Activated CD4-positive, alpha-beta T cell treated with anti-CD3 and anti-CD28 coated beads for 36 hours (primary cell): Measurements from ENCODE around the gene WRAP53. TPM values are rescaled to one million over a fixed set of nuclear protein-coding genes. Genes with fewer than 3 reads are reported as not detected.
A peak's percentile ranks its signal among the peaks of the same experiment; 100 is the strongest.

Experiments used
- ATAC-seq: fragments of 200-7000 bp; cut with Tn5 transposase; one replicate; pipeline ENCODE4 v1.10.0; 2021; ENCODE audit warnings: mild to moderate bottlenecking, moderate library complexity
- CTCF ChIA-PET: fragments of 350-600 bp; sonication (Branson Sonifier 250); formaldehyde crosslinking; loops from one replicate; lab custom pipeline; 2021; ENCODE audit warnings: antibody characterized with exemption; lab: Charles Lee
- POLR2A ChIA-PET: fragments of 350-600 bp; sonication (Branson Sonifier 250); formaldehyde crosslinking; loops from one replicate; lab custom pipeline; 2021; ENCODE audit warnings: antibody characterized with exemption, inconsistent platforms; lab: Charles Lee
- DNase-seq: peaks from one replicate; pipeline ENCODE4 v3.0.0-alpha.2; 2020
- H3K27ac Mint-ChIP-seq: one replicate; pipeline ENCODE4 v1.8.0; 2021; ENCODE audit warnings: mixed read lengths
- H3K27me3 Mint-ChIP-seq: one replicate; pipeline ENCODE4 v1.8.0; 2021; ENCODE audit warnings: mixed read lengths
- H3K36me3 Mint-ChIP-seq: one replicate; pipeline ENCODE4 v1.8.0; 2021; ENCODE audit warnings: low read depth, mixed read lengths
- H3K4me1 Mint-ChIP-seq: one replicate; pipeline ENCODE4 v1.8.0; 2021; ENCODE audit warnings: mixed read lengths
- H3K4me3 Mint-ChIP-seq: one replicate; pipeline ENCODE4 v1.8.0; 2021; ENCODE audit warnings: mild to moderate bottlenecking, moderate library complexity, mixed read lengths
- H3K9me3 Mint-ChIP-seq: one replicate; pipeline ENCODE4 v1.8.0; 2021; ENCODE audit warnings: low read depth, mixed read lengths
- intact Hi-C, 2 experiments: fragments of 100-400 bp; cut with DNase I in 1 of 2; cut with micrococcal nuclease in 1 of 2; formaldehyde crosslinking; loops; one replicate each; pipeline versions ENCODE4 v1.14.2 to v1.15.1; 2022 to 2024; cut with DNase I, micrococcal nuclease
- total RNA-seq, 2 experiments: library from RNA; stranded (reverse); gene quantifications; one replicate each; pipeline ENCODE4 v1.2.3, GENCODE V29; 2021

Gene WRAP53
- total RNA-seq, 2 experiments from 2014 or later = 23.5 to 27.1 TPM

DNA sequence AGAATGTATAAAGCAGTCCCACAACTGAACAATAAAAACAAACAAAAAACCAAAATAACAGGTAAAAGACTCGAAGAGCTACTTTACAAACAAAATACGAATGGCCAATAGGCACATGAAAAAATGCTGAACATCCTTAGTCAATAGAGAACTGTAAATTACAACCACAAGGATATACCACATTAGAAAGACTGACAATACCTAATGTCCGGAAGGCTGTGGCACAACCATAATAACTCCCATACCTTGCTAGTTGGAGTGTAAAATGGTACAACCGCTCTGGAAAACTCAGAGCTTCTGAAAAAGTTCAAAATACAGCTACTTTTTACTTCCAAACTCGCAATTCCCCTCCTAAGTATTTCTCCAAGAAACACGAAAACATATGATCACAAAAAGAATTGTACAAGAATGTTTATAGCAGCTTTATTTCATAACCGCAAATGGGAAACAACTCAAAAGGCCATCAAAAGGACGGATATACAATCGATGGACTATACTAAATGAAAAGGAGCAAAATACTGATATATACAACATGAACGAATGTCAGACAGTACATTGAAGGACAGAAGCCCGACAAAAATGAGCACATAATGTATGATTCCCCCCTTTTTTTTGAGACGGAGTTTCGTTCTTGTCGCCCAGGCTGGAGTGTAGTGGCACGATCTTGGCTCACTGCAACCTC lies 3.3 kb upstream of the WRAP53 start:
- DNase-seq (no peak), ATAC-seq (no peak)
- no peaks in the 10 kb centered on the region for H3K27me3 Mint-ChIP-seq
- H3K4me1 Mint-ChIP-seq = peaks cover 36% of the 10 kb centered on the region
- POLR2A ChIA-PET = interaction anchor here (0.6 to 1.7 kb wide), 5 partner anchors 19 to 454 kb away, joined by 3 to 4 read pairs (median 3); partner anchors contain the start of gene SAT2
- peak overlapping the region; percentile 97 for H3K27ac Mint-ChIP-seq
- CTCF ChIA-PET = interaction anchor here (0.6 to 3.8 kb wide), 6 partner anchors 11 to 373 kb away, joined by 3 to 31 read pairs (median 3); partner anchors contain the start of genes FXR2 and SAT2
- peak overlapping the region; percentile 83 for H3K4me3 Mint-ChIP-seq
- no peaks in the 10 kb centered on the region for H3K9me3 Mint-ChIP-seq
- H3K36me3 Mint-ChIP-seq = peaks cover 21% of the 10 kb centered on the region
- intact Hi-C loops = loop anchor here (5.0 kb wide), 7 partner anchors 157 to 1043 kb away; partner anchors contain the start of genes CYB5D1 (in 1 of the 2), KIAA0753 (in 1 of the 2), NAA38 (in 1 of the 2) and SLC16A13 (in 1 of the 2)

DNA sequence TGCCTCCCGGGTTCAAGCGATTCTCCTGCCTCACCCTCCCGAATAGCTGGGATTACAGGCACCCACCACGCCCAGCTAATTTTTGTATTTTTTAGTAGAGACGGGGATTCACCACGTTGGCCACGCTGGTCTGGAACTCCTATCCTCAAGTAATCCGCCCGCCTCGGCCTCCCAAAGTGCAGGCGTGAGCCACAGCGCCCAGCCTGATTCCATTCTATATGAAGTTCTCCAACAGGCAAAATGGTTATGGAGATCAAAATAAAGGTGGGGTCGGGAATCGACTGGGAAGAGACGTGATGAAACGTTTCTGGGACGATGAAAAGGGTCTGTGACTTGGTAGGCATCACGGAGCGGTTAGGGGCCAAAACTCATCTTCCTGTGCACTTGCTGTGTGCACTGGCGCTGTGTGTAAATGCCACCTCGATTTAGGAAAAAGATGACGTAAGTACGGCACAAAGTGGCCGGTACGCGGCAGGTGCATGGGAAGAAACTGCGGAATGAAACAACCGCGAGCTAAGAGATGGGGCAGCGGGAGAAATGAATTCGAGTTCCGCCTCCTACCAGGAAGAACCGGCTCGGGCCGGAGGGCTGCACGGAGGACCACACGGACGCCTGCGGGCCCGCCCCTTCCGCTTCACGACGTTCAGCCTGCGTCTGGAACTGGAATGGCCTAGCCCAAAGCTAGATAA lies 2.6 kb upstream of the WRAP53 start:
- DNase-seq = peak; percentile 96
- ATAC-seq = peak; percentile 47
- peaks cover 40% of the 10 kb centered on the region for H3K4me1 Mint-ChIP-seq
- POLR2A ChIA-PET = interaction anchor here (0.5 to 3.7 kb wide), 19 partner anchors 12 to 681 kb away, joined by 3 to 39 read pairs (median 5); partner anchors contain the start of genes ATP1B2, CD68, FXR2 and MPDU1
- intact Hi-C loops = loop anchor here (1.0 to 5.0 kb wide), 25 partner anchors 71 to 1043 kb away; partner anchors contain the start of genes EIF5A (in 2 of the 2), POLR2A (in 2 of the 2), TMEM102 (in 2 of the 2) and ALOXE3 (in 1 of the 2)
- CTCF ChIA-PET = interaction anchor here (0.6 to 3.8 kb wide), 9 partner anchors 12 to 434 kb away, joined by 3 to 31 read pairs (median 3); partner anchors contain the start of genes FXR2 and SAT2
- peak overlapping the region; percentile 97 for H3K27ac Mint-ChIP-seq
- H3K4me3 Mint-ChIP-seq = peak overlapping the region; percentile 83
- H3K9me3 Mint-ChIP-seq = no peaks in the 10 kb centered on the region
- H3K36me3 Mint-ChIP-seq = peaks cover 25% of the 10 kb centered on the region
- no peaks in the 10 kb centered on the region for H3K27me3 Mint-ChIP-seq

DNA sequence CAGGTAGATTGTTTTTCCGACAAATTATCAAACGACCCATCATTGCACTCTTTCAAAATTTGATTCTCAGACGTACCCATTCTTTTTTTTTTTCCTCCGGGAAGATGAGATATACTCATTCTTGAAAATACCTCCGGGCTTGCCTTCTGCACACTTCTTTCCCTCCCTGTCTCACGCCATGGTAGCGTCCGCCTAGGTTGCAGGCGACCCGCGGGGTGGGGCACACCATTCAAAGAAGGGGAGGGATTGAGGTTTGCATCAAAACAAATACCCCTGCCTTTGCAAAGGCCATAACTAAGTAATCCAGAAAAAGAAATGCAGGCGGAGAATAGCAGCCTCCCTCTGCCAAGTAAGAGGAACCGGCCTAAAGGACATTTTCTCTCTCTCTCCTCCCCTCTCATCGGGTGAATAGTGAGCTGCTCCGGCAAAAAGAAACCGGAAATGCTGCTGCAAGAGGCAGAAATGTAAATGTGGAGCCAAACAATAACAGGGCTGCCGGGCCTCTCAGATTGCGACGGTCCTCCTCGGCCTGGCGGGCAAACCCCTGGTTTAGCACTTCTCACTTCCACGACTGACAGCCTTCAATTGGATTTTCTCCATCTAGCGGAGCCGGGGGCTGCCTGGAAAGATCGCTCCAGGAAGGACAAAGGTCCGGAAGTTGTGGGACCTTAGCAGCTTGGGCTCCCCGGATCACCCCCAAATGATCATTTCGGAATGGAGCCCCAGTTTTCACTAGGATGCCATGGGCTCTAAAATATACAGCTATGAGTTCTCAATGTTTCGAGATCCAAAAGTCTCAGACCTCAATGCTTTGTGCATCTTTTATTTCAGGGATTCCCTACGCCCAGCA lies 1.8 kb upstream of the WRAP53 start:
- DNase-seq (peak; percentile 89), ATAC-seq (peak; percentile 43)
- Mint-ChIP-seq H3K9me3 (no peaks in the 10 kb centered on the region), H3K27ac (peak overlapping the region; percentile 97), H3K4me3 (peak overlapping the region; percentile 83), H3K4me1 (peaks cover 40% of the 10 kb centered on the region), H3K36me3 (peaks cover 27% of the 10 kb centered on the region), H3K27me3 (no peaks in the 10 kb centered on the region)
- intact Hi-C loops = loop anchor here (1.0 to 5.0 kb wide), 26 partner anchors 72 to 1044 kb away; partner anchors contain the start of genes EIF5A (in 2 of the 2), MPDU1 (in 2 of the 2), POLR2A (in 2 of the 2) and TMEM102 (in 2 of the 2)
- ChIA-PET CTCF (interaction anchor here (0.6 to 4.8 kb wide), 29 partner anchors 13 to 477 kb away, joined by 3 to 31 read pairs (median 5); partner anchors contain the start of genes DNAH2, EFNB3, FXR2 and MPDU1), POLR2A (interaction anchor here (0.5 to 3.7 kb wide), 32 partner anchors 13 to 682 kb away, joined by 3 to 39 read pairs (median 5); partner anchors contain the start of genes ATP1B2, CD68, CYB5D1 and FXR2)

DNA sequence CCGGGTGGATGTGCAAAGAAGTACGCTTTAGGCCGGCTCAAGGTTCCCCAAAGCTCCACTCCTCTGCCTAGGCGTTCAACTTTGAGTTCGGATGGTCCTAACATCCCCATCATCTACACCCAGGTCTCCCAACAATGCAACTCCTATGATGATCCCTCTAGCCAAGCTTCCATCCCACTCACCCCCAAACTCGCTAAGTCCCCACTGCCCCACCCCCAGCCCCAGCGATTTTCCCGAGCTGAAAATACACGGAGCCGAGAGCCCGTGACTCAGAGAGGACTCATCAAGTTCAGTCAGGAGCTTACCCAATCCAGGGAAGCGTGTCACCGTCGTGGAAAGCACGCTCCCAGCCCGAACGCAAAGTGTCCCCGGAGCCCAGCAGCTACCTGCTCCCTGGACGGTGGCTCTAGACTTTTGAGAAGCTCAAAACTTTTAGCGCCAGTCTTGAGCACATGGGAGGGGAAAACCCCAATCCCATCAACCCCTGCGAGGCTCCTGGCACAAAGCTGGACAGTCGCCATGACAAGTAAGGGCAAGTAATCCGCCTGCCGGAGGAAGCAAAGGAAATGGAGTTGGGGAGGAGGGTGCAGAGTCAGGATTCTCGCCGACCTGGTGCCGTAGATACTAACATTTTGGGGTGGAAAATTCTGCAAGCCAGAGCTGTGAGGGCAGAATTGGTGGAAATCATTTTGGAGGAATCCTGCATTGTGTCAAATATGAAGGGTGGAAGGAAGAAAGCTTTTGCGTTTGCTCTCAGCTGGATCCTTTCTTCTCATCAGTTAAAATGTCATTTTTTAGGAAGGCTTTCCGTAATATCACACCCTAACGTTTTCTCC lies 987 bp upstream of the WRAP53 start, which contains the start of gene TP53:
Gene TP53, minus strand, starts transcription at position 419 of the 836 bp plus-strand sequence. CDS start 10,896 bp downstream, outside the sequence.
- Mint-ChIP-seq H3K27ac (peak within 1 kb of the TSS; percentile 97), H3K4me3 (peak within 1 kb of the TSS; percentile 83), H3K36me3 (peaks cover 29% of the 10 kb centered on the region), H3K9me3 (no peaks in the 10 kb centered on the region), H3K4me1 (peaks cover 40% of the 10 kb centered on the region), H3K27me3 (no peaks in the 10 kb centered on the region)
- ChIA-PET CTCF (interaction anchor here (0.6 to 4.8 kb wide), 51 partner anchors 9 to 652 kb away, joined by 3 to 31 read pairs (median 4); partner anchors contain the start of genes ATP1B2, DNAH2, DVL2 and EFNB3), POLR2A (interaction anchor here (0.6 to 3.7 kb wide), 30 partner anchors 14 to 696 kb away, joined by 3 to 39 read pairs (median 5); partner anchors contain the start of genes ATP1B2, CD68, CNTROB and CYB5D1)
- DNase-seq = peak; percentile 93
- intact Hi-C loops = loop anchor here (1.0 to 5.0 kb wide), 16 partner anchors 72 to 1045 kb away; partner anchors contain the start of genes ALOXE3 (in 1 of the 2), CTC1 (in 1 of the 2), CYB5D1 (in 1 of the 2) and EIF5A (in 1 of the 2)
- peak; percentile 62 for ATAC-seq

DNA sequence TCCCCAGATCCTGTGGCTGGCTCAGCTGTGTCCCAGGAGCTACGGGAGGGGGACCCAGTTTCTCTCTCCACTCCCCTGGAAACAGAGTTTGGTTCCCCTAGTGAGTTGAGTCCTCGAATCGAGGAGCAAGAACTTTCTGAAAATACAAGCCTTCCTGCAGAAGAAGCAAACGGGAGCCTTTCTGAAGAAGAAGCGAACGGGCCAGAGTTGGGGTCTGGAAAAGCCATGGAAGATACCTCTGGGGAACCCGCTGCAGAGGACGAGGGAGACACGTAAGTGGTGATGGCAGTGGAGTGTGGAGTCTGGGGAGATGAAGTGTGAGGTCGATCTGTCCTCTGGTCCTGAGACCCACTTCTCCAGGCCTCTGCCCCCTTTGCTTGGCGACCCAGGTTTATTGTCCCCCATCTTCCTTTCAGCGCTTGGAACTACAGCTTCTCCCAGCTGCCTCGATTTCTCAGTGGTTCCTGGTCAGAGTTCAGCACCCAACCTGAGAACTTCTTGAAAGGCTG lies 585 bp downstream of the WRAP53 start:
- Mint-ChIP-seq H3K4me3 (peak overlapping the region; percentile 83), H3K4me1 (peaks cover 32% of the 10 kb centered on the region), H3K36me3 (peaks cover 39% of the 10 kb centered on the region), H3K27me3 (no peaks in the 10 kb centered on the region), H3K9me3 (no peaks in the 10 kb centered on the region), H3K27ac (peak overlapping the region; percentile 80)
- DNase-seq (no peak), ATAC-seq (no peak)
- CTCF ChIA-PET = interaction anchor here (0.6 to 4.8 kb wide), 15 partner anchors 10 to 392 kb away, joined by 3 to 31 read pairs (median 4); partner anchors contain the start of genes ACAP1, CYB5D1, EFNB3 and FXR2
- POLR2A ChIA-PET = interaction anchor here (1.0 to 3.7 kb wide), 3 partner anchors 16 to 110 kb away, joined by 4 to 32 read pairs (median 25); partner anchors contain the start of genes CD68, EFNB3 and FXR2
- intact Hi-C loops = loop anchor here (1.0 to 5.0 kb wide), 18 partner anchors 57 to 1047 kb away; partner anchors contain the start of genes NAA38 (in 2 of the 2), CNTROB (in 1 of the 2), CYB5D1 (in 1 of the 2) and FXR2 (in 1 of the 2)

DNA sequence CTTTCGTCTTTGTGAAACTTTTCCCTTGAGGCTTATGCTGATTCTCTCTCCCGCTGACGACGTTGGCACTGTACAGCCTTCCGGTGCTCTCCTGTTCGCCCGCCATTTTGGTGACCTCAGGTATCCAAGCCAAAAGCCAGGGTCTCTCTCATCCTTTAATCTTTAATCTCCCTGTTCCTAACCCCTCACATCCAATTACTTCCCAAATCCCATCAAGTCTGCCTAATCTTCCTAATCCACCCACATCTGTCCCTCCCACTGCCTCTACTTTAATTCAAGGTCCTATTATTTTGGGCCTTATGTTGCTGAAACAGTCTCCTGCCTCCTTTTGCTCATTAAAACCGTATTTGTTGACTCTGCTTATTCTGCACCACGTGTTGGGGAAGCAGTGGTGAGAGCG lies 7.3 kb downstream of the WRAP53 start:
- intact Hi-C loops = no loop called here
- ChIA-PET POLR2A (no interaction called here), CTCF (no interaction called here)
- H3K27ac Mint-ChIP-seq = no peak overlapping the region
- H3K4me3 Mint-ChIP-seq = no peak overlapping the region
- ATAC-seq (no peak), DNase-seq (no peak)
- H3K36me3 Mint-ChIP-seq = peaks cover 43% of the 10 kb centered on the region
- H3K9me3 Mint-ChIP-seq = no peaks in the 10 kb centered on the region
- no peaks in the 10 kb centered on the region for H3K4me1 Mint-ChIP-seq
- no peaks in the 10 kb centered on the region for H3K27me3 Mint-ChIP-seq

DNA sequence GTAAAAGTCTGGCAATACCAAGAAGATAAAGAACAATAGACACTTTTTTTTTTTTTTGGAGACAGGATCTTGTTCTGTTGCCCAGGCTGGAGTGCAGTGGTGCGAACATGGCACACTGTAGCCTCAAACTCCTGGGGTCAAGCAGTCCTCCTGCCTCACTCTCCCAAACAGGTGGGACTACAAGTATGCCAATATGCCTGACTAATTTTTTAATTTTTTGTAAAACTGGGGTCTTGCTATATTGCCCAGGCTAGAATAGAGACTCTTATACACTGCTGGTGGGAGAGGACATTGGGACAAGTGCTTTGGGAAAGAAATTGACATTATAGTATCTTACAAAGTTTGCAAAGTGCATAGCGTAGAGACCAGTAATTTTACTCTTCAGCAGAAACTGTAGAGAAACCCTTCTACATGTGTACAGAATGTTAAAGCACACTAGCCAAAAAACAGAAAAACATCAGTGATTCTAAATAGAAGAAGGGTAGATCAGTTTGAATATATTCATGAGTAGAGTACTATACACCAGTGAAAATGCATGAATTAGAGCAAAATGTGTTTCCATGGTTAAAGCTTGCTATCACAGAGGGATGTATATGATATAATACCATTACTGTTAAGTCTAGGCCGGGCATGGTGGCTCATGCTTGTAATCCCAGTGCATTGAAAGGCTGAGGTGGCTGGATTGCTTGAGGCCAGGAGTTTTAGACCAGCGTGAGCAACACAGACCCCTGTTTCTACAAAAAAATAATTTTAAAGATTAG lies 9.7 kb downstream of the WRAP53 start:
- CTCF ChIA-PET = no interaction called here
- ATAC-seq = no peak
- POLR2A ChIA-PET = no interaction called here

DNA sequence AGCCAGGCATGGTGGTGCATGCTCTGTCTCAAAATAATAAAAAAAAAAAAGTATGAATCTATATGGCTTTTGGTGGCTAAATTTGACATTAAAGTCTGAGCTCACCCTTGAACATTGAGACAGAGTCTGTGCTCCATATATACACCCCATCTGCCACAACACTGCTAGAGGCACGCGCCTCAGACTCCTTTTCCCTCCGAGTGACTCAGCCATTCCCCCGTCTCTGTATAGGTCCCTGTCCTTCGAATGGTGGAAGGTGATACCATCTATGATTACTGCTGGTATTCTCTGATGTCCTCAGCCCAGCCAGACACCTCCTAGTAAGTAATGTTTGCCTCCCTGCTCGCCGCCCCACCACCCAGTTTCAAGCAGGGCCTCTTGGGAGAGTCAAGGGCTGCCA lies 12.2 kb downstream of the WRAP53 start:
- peaks cover 10% of the 10 kb centered on the region for H3K4me1 Mint-ChIP-seq
- H3K27me3 Mint-ChIP-seq = peaks cover 16% of the 10 kb centered on the region
- no peak overlapping the region for H3K4me3 Mint-ChIP-seq
- ChIA-PET CTCF (interaction anchor here (0.7 to 1.6 kb wide), 3 partner anchors 10 to 279 kb away, joined by 3 to 4 read pairs (median 4); partner anchors contain the start of gene TP53), POLR2A (no interaction called here)
- no peak for ATAC-seq
- H3K36me3 Mint-ChIP-seq = peaks cover 40% of the 10 kb centered on the region
- intact Hi-C loops = no loop called here
- DNase-seq = no peak
- H3K27ac Mint-ChIP-seq = no peak overlapping the region
- no peaks in the 10 kb centered on the region for H3K9me3 Mint-ChIP-seq

More for the DNA sequence above, 9.7 kb downstream of the WRAP53 start:
- no peak for DNase-seq
- intact Hi-C loops = no loop called here
- no peak overlapping the region for H3K4me3 Mint-ChIP-seq
- no peaks in the 10 kb centered on the region for H3K27me3 Mint-ChIP-seq
- H3K9me3 Mint-ChIP-seq = no peaks in the 10 kb centered on the region
- H3K27ac Mint-ChIP-seq = no peak overlapping the region
- H3K36me3 Mint-ChIP-seq = peaks cover 50% of the 10 kb centered on the region
- no peaks in the 10 kb centered on the region for H3K4me1 Mint-ChIP-seq
